H1 (cell line): ENCODE results near the gene FGF12. TPM values are rescaled to one million over a fixed set of nuclear protein-coding genes. Genes with fewer than 3 reads are reported as not detected.

Source experiments
- ASH2L ChIP-seq: fragments of 200-600, 300-600 bp; sonication (generic); IDR thresholded peaks from one replicate; pipeline ENCODE4 v1.7.1; 2017; ENCODE audit warnings: low read length
- BACH1 ChIP-seq: IDR thresholded peaks from 2 replicates; pipeline ENCODE4 v1.6.1; 2012; ENCODE audit warnings: low read length, improper control_type of control experiment
- CBX8 ChIP-seq: fragments of 300-800, 300-1000 bp; sonication (generic); IDR thresholded peaks from 2 replicates; pipeline ENCODE4 v1.7.1; 2016; ENCODE audit warnings: low read depth, low read length, borderline replicate concordance
- CTCF ChIP-seq, 3 experiments: IDR thresholded peaks; 1 replicate in 2 of 3; 2 replicates in 1 of 3; pipeline versions ENCODE4 v1.5.1 to v1.6.1; 2011; ENCODE audit warnings: low read length in 3 of 3, mild to moderate bottlenecking in 3 of 3, inconsistent platforms in 2 of 3, low read depth in 1 of 3, moderate library complexity in 1 of 3; ENCODE audit not compliant: insufficient read depth in 1 of 3; ENCODE audit errors: control extremely low read depth in 1 of 3
- E2F6 ChIP-seq: IDR thresholded peaks from 2 replicates; pipeline ENCODE4 v1.6.1; 2012; ENCODE audit warnings: inconsistent platforms
- EP300 ChIP-seq, 2 experiments: IDR thresholded peaks; 1 replicate in 1 of 2; 2 replicates in 1 of 2; pipeline ENCODE4 v1.6.1; 2011 to 2012; ENCODE audit warnings: low read depth in 2 of 2, low read length in 2 of 2, mild to moderate bottlenecking in 2 of 2, borderline replicate concordance in 1 of 2, inconsistent platforms in 1 of 2, moderate library complexity in 1 of 2
- HDAC2 ChIP-seq, 2 experiments: fragments of 300-600 bp in 1 of 2; sonication (generic) in 1 of 2; IDR thresholded peaks; 2 replicates each; pipeline ENCODE4 v1.6.1; 2011 to 2012; ENCODE audit warnings: low read depth in 2 of 2, low read length in 2 of 2, mild to moderate bottlenecking in 2 of 2, moderate library complexity in 2 of 2, borderline replicate concordance in 1 of 2, inconsistent platforms in 1 of 2
- JUN ChIP-seq: IDR thresholded peaks from 2 replicates; pipeline ENCODE4 v1.6.1; 2011; ENCODE audit warnings: low read depth, mild to moderate bottlenecking, improper control_type of control experiment, low read length
- KDM4A ChIP-seq: IDR thresholded peaks from one replicate; pipeline ENCODE4 v1.7.1; 2012; ENCODE audit warnings: low read depth, mild to moderate bottlenecking, moderate library complexity, low read length, inconsistent platforms; ENCODE audit not compliant: severe bottlenecking
- MAFK ChIP-seq: IDR thresholded peaks from 2 replicates; pipeline ENCODE4 v1.6.1; 2012; ENCODE audit warnings: low read depth, mild to moderate bottlenecking, improper control_type of control experiment, low read length
- RAD21 ChIP-seq, 2 experiments: IDR thresholded peaks in 1 of 2; conservative IDR thresholded peaks in 1 of 2; 2 replicates each; pipeline ENCODE4 v1.6.1; 2011; ENCODE audit warnings: low read depth in 2 of 2, low read length in 2 of 2, improper control_type of control experiment in 1 of 2, inconsistent platforms in 1 of 2, mild to moderate bottlenecking in 1 of 2, moderate library complexity in 1 of 2
- TAF7 ChIP-seq: optimal IDR thresholded peaks from 2 replicates; pipeline ENCODE3; 2011; ENCODE audit warnings: low read depth, mild to moderate bottlenecking, inconsistent platforms, low read length, moderate library complexity, borderline replicate concordance
- polyA plus RNA-seq, 7 experiments: library from polyadenylated mRNA; depleted of rRNA in 3 of 7; stranded (reverse) in 5 of 7; unstranded in 2 of 7; fragments of >200 nt in 5 of 7; fragments of 200-250 nt in 2 of 7; gene quantifications; 1 replicate in 5 of 7; 2 replicates in 1 of 7; 4 replicates in 1 of 7; pipeline versions ENCODE4 v1.2.1 to v1.2.3, GENCODE V29; 2011 to 2013; ENCODE audit warnings: missing spikeins in 2 of 7, mixed read lengths in 2 of 7
- total RNA-seq: library from RNA; stranded (reverse); fragmentation: NEBNext Ultra II Directional; extraction: Animal tissue kit (Norgen Biotek cat#: 25700); gene quantifications from 2 replicates; pipeline ENCODE4 v1.2.1, GENCODE V29; 2021

The FGF12 gene
- total and polyA plus RNA-seq, 2 of the 8 experiments (the other 6 are each of a cell fraction or from before 2014, with no cell fraction given): 4.1 to 16.6 TPM

- TF ChIP-seq ASH2L: peak; percentile 78
- peak; percentile 86 for TF ChIP-seq KDM4A
- TF ChIP-seq BACH1: no peak
- TF ChIP-seq RAD21 (IDR thresholded peaks at IDR 0.05 in 1 of 2, conservative IDR thresholded peaks at IDR 0.05 in 1 of 2; ENCODE audit: low read depth in 2 of 2, low read length in 2 of 2): 0 out of 4 replicates have a peak, but pooled peaks of 1 of the 2 experiments have one; percentile 5
- no peak for TF ChIP-seq MAFK
- no peak for TF ChIP-seq CBX8
- TF ChIP-seq HDAC2 (IDR thresholded peaks at IDR 0.05; ENCODE audit: borderline replicate concordance in 1 of 2, low read depth in 2 of 2, low read length in 2 of 2): peak in 1 of 2 experiments; percentile 50; a peak in 1 of 4 replicates
- no peak for TF ChIP-seq EP300 (IDR thresholded peaks at IDR 0.05; ENCODE audit: borderline replicate concordance in 1 of 2, low read depth in 2 of 2, low read length in 2 of 2)
- TF ChIP-seq E2F6: no peak
- no peak for TF ChIP-seq TAF7
- TF ChIP-seq JUN: no peak
- TF ChIP-seq CTCF (IDR thresholded peaks at IDR 0.05; ENCODE audit: control extremely low read depth in 1 of 3, insufficient read depth in 1 of 3, low read depth in 1 of 3, low read length in 3 of 3): peak in 2 of 3 experiments; percentile 1 to 15; a peak in 2 of 4 replicates
Observed at GRCh38 chr3:192409838-192410683, 317.3 kb downstream of the FGF12 start (continued).
